Panc1 (cell line): ENCODE data around the gene TUBG2. TPM values are rescaled to one million over a fixed set of nuclear protein-coding genes. Genes with fewer than 3 reads are reported as not detected.

Experiments used
- ATAC-seq: fragments of 200-7000 bp; cut with Tn5 transposase; 2 replicates; pipeline ENCODE4 v1.9.1; 2020; ENCODE audit warnings: mild to moderate bottlenecking, moderate library complexity
- BruUV-seq: library from RNA; stranded (reverse); fragments of 400-500 nt; replicated peaks from 2 replicates; lab custom pipeline; 2021; lab: Mats Ljungman, UMichigan
- CTCF ChIA-PET: fragments of 300-600 bp; sonication (Branson Sonifier 250); formaldehyde crosslinking; loops from one replicate; lab custom pipeline; 2022; ENCODE audit warnings: antibody characterized with exemption; lab: Charles Lee
- POLR2A ChIA-PET: fragments of 300-600 bp; sonication (Branson Sonifier 250); formaldehyde crosslinking; loops from one replicate; lab custom pipeline; 2022; ENCODE audit warnings: antibody characterized with exemption; lab: Charles Lee
- DNase-seq: peaks from one replicate; pipeline ENCODE4 v3.0.0-alpha.2; 2010; ENCODE audit warnings: low read depth, low spot score
- H3K27ac ChIP-seq: 2 replicates; pipeline ENCODE4 v1.5.1; 2011; ENCODE audit warnings: mild to moderate bottlenecking, low read length, inconsistent platforms
- H3K27me3 ChIP-seq: fragments of 200-500 bp; sonication (Bioruptor generic); 2 replicates; pipeline ENCODE4 v1.6.0; 2014; ENCODE audit warnings: low read length, inconsistent platforms; ENCODE audit not compliant: control insufficient read depth, insufficient read depth
- H3K36me3 ChIP-seq: fragments of 200-500 bp; sonication (Bioruptor generic); 2 replicates; pipeline ENCODE4 v1.5.1; 2014; ENCODE audit warnings: inconsistent platforms, mild to moderate bottlenecking, low read length, moderate library complexity; ENCODE audit not compliant: control insufficient read depth, insufficient read depth
- H3K4me1 ChIP-seq: 2 replicates; pipeline ENCODE4 v1.5.1; 2011; ENCODE audit warnings: inconsistent platforms, mild to moderate bottlenecking, low read length, moderate library complexity; ENCODE audit not compliant: control insufficient read depth, insufficient read depth
- H3K4me3 ChIP-seq, 2 experiments: 2 replicates each; pipeline ENCODE4 v1.5.1; 2011 to 2012; ENCODE audit warnings: low read depth in 2 of 2, low read length in 2 of 2, mild to moderate bottlenecking in 2 of 2, inconsistent platforms in 1 of 2, moderate library complexity in 1 of 2
- H3K9me3 ChIP-seq: fragments of 200-500 bp; sonication (Bioruptor generic); 2 replicates; pipeline ENCODE4 v1.5.1; 2014; ENCODE audit warnings: low read depth, mild to moderate bottlenecking, inconsistent platforms, low read length, moderate library complexity; ENCODE audit not compliant: control insufficient read depth, insufficient read depth
- CTCF ChIP-seq: fragments of 450-650 bp; IDR thresholded peaks from 2 replicates; pipeline ENCODE4 v1.5.1; 2017; ENCODE audit warnings: mild to moderate bottlenecking
- POLR2AphosphoS5 ChIP-seq: IDR thresholded peaks from 2 replicates; pipeline ENCODE4 v1.6.1; 2012; ENCODE audit warnings: mild to moderate bottlenecking, low read depth, low read length, moderate library complexity
- REST ChIP-seq, 2 experiments: IDR thresholded peaks; 2 replicates each; pipeline ENCODE4 v1.6.1; 2011 to 2012; ENCODE audit warnings: low read depth in 2 of 2, control low read depth in 1 of 2, low read length in 1 of 2, mild to moderate bottlenecking in 1 of 2, moderate library complexity in 1 of 2; ENCODE audit not compliant: insufficient read depth in 1 of 2
- SIN3A ChIP-seq: IDR thresholded peaks from 2 replicates; pipeline ENCODE4 v1.6.1; 2012; ENCODE audit warnings: low read depth, mild to moderate bottlenecking, low read length, moderate library complexity, borderline replicate concordance; ENCODE audit not compliant: insufficient read depth
- TCF7L2 ChIP-seq: IDR thresholded peaks from 2 replicates; pipeline ENCODE4 v1.6.1; 2011; ENCODE audit warnings: mild to moderate bottlenecking, low read depth, low read length, inconsistent platforms
- in situ Hi-C: cut with HindIII; loops from 2 replicates; pipeline ENCODE4 v1.10.0; 2016; ENCODE audit warnings: low sequenced_read_pairs, low pct_unique_long_range_greater_than_20kb
- intact Hi-C: fragments of 100-400 bp; cut with micrococcal nuclease; formaldehyde crosslinking; loops from one replicate; pipeline ENCODE4 v1.10.0; 2022; ENCODE audit not compliant: unreplicated experiment
- total RNA-seq: library from RNA; stranded (reverse); gene quantifications from one replicate; pipeline ENCODE4 v1.2.1, GENCODE V29; 2021; ENCODE audit not compliant: unreplicated experiment

TUBG2 gene
- total RNA-seq, 1 experiment from 2014 or later: 25.5 TPM

GRCh38 chr17:42684929-42685556 lies 26.0 kb downstream of the TUBG2 start:
- POLR2A ChIA-PET: no interaction called here
- no peak for TF ChIP-seq POLR2AphosphoS5
- no peak for TF ChIP-seq CTCF
- no peak for TF ChIP-seq REST (IDR thresholded peaks at IDR 0.05; ENCODE audit: insufficient read depth in 1 of 2, low read depth in 2 of 2, low read length in 1 of 2)
- TF ChIP-seq TCF7L2: no peak

GRCh38 chr17:42685831-42686230 lies 26.7 kb downstream of the TUBG2 start:
- intact Hi-C loops: no loop called here
- Histone ChIP-seq H3K36me3 (no peaks in the 10 kb centered on the region), H3K4me1 (peaks cover 8% of the 10 kb centered on the region), H3K27me3 (no peaks in the 10 kb centered on the region), H3K27ac (no peak overlapping the region), H3K9me3 (no peaks in the 10 kb centered on the region), H3K4me3 (no peak overlapping the region)
- TF ChIP-seq POLR2AphosphoS5 (no peak), CTCF (no peak), TCF7L2 (no peak), REST (IDR thresholded peaks at IDR 0.05; ENCODE audit: insufficient read depth in 1 of 2, low read depth in 2 of 2, low read length in 1 of 2) (no peak), SIN3A (no peak)
- CTCF ChIA-PET: no interaction called here
- ATAC-seq (no peak), DNase-seq (no peak)
- no TSS peak for BruUV-seq
- POLR2A ChIA-PET: no interaction called here
- in situ Hi-C loops: no loop called here

More at GRCh38 chr17:42684929-42685556, 26.0 kb downstream of the TUBG2 start:
- no peak for ATAC-seq
- Histone ChIP-seq H3K4me3 (no peak overlapping the region), H3K4me1 (peaks cover 15% of the 10 kb centered on the region), H3K27me3 (no peaks in the 10 kb centered on the region), H3K27ac (no peak overlapping the region), H3K36me3 (no peaks in the 10 kb centered on the region), H3K9me3 (no peaks in the 10 kb centered on the region)
- DNase-seq: no peak
- no TSS peak for BruUV-seq
- CTCF ChIA-PET: no interaction called here
- in situ Hi-C loops (no loop called here), intact Hi-C loops (no loop called here)
